Liver (tissue), 9 donors: ENCODE measurements around the gene TMC1. TPM values are rescaled to one million over a fixed set of nuclear protein-coding genes. Genes with fewer than 3 reads are reported as not detected.

Source experiments
- DNase-seq: peaks from one replicate; pipeline ENCODE4 v3.0.0-alpha.2; 2017; ENCODE audit warnings: low spot score
- H3K27ac ChIP-seq, 2 donors: one replicate each; pipeline ENCODE4 v1.7.0; 2013; ENCODE audit warnings: inconsistent platforms in 2 of 2, low read length in 2 of 2, control low read depth in 1 of 2, low read depth in 1 of 2, mild to moderate bottlenecking in 1 of 2
- H3K27me3 ChIP-seq, 4 donors: one replicate each; pipeline versions ENCODE4 v1.6.1 to v1.7.0; 2013; ENCODE audit warnings: low read length in 3 of 4, inconsistent platforms in 1 of 4, mild to moderate bottlenecking in 1 of 4, moderate library complexity in 1 of 4; ENCODE audit not compliant: control insufficient read depth in 4 of 4, insufficient read depth in 4 of 4
- H3K36me3 ChIP-seq, 4 donors: one replicate each; pipeline versions ENCODE4 v1.6.1 to v1.7.0; 2013; ENCODE audit warnings: low read length in 3 of 4, mild to moderate bottlenecking in 3 of 4, low read depth in 1 of 4, moderate library complexity in 1 of 4; ENCODE audit not compliant: control insufficient read depth in 4 of 4, insufficient read depth in 3 of 4
- H3K4me1 ChIP-seq, 4 donors: one replicate each; pipeline versions ENCODE4 v1.6.1 to v1.7.0; 2013; ENCODE audit warnings: low read length in 3 of 4, mild to moderate bottlenecking in 3 of 4, moderate library complexity in 1 of 4; ENCODE audit not compliant: control insufficient read depth in 4 of 4, insufficient read depth in 4 of 4
- H3K4me3 ChIP-seq, 3 donors: one replicate each; pipeline versions ENCODE4 v1.6.1 to v1.7.0; 2013; ENCODE audit warnings: low read length in 3 of 3, control low read depth in 1 of 3, low read depth in 1 of 3, mild to moderate bottlenecking in 1 of 3
- H3K9ac ChIP-seq, 2 donors: one replicate each; pipeline ENCODE4 v1.7.0; 2013; ENCODE audit warnings: low read length in 2 of 2, mild to moderate bottlenecking in 2 of 2, moderate library complexity in 2 of 2, control low read depth in 1 of 2, low read depth in 1 of 2
- H3K9me3 ChIP-seq, 4 donors: one replicate each; pipeline versions ENCODE4 v1.6.1 to v1.7.0; 2013; ENCODE audit warnings: low read length in 3 of 4; ENCODE audit not compliant: control insufficient read depth in 4 of 4
- ATF3 ChIP-seq: IDR thresholded peaks from 2 replicates; pipeline ENCODE4 v1.6.1; 2016; ENCODE audit warnings: antibody characterized with exemption
- EGR1 ChIP-seq, 2 donors: IDR thresholded peaks; 2 replicates each; pipeline ENCODE4 v1.6.1; 2016 to 2018; ENCODE audit warnings: antibody characterized with exemption in 2 of 2, low read depth in 2 of 2
- FOXA1 ChIP-seq: IDR thresholded peaks from 2 replicates; pipeline ENCODE4 v1.6.1; 2016; ENCODE audit warnings: antibody characterized with exemption
- FOXA2 ChIP-seq: IDR thresholded peaks from 2 replicates; pipeline ENCODE4 v1.6.1; 2016; ENCODE audit warnings: antibody characterized with exemption
- GABPA ChIP-seq, 2 donors: IDR thresholded peaks in 1 of 2; conservative IDR thresholded peaks in 1 of 2; 2 replicates each; pipeline ENCODE4 v1.6.1; 2016; ENCODE audit warnings: antibody characterized with exemption in 2 of 2, mild to moderate bottlenecking in 1 of 2, moderate library complexity in 1 of 2
- HNF4A ChIP-seq, 2 donors: conservative IDR thresholded peaks; 2 replicates each; pipeline ENCODE4 v1.6.1; 2016; ENCODE audit warnings: antibody characterized with exemption in 2 of 2, mild to moderate bottlenecking in 2 of 2
- HNF4G ChIP-seq: IDR thresholded peaks from 2 replicates; pipeline ENCODE4 v1.6.1; 2016; ENCODE audit warnings: antibody characterized with exemption
- JUND ChIP-seq, 2 donors: IDR thresholded peaks; 2 replicates each; pipeline ENCODE4 v1.6.1; 2016; ENCODE audit warnings: antibody characterized with exemption in 2 of 2
- MAX ChIP-seq: IDR thresholded peaks from 2 replicates; pipeline ENCODE4 v1.6.1; 2016; ENCODE audit warnings: antibody characterized with exemption
- NR2F2 ChIP-seq: IDR thresholded peaks from 2 replicates; pipeline ENCODE4 v1.6.1; 2016; ENCODE audit warnings: antibody characterized with exemption
- RAD21 ChIP-seq, 2 donors: IDR thresholded peaks; 2 replicates each; pipeline ENCODE4 v1.6.1; 2016; ENCODE audit warnings: antibody characterized with exemption in 2 of 2, mild to moderate bottlenecking in 2 of 2
- REST ChIP-seq: IDR thresholded peaks from 2 replicates; pipeline ENCODE4 v1.6.1; 2016; ENCODE audit warnings: antibody characterized with exemption, mild to moderate bottlenecking
- RXRA ChIP-seq, 2 donors: IDR thresholded peaks; 2 replicates each; pipeline ENCODE4 v1.6.1; 2017 to 2018; ENCODE audit warnings: antibody characterized with exemption in 2 of 2, mild to moderate bottlenecking in 1 of 2
- SP1 ChIP-seq: IDR thresholded peaks from 2 replicates; pipeline ENCODE4 v1.6.1; 2018; ENCODE audit warnings: antibody characterized with exemption, mild to moderate bottlenecking
- TAF1 ChIP-seq: conservative IDR thresholded peaks from 2 replicates; pipeline ENCODE4 v1.6.1; 2016; ENCODE audit warnings: antibody characterized with exemption, mild to moderate bottlenecking
- YY1 ChIP-seq: IDR thresholded peaks from 2 replicates; pipeline ENCODE4 v1.6.1; 2016; ENCODE audit warnings: antibody characterized with exemption, mild to moderate bottlenecking
- WGBS: extraction: QIAGEN DNeasy Blood & Tissue Kit; methylation state at CpG from one replicate; pipeline ENCODE4 v1.1.7; 2013; 5-methylcytosine and 5-hydroxymethylcytosine counted together
- polyA plus RNA-seq, 2 donors: library from polyadenylated mRNA; stranded (reverse) in 1 of 2; unstranded in 1 of 2; fragments of 200-250 nt in 1 of 2; fragments of >200 nt in 1 of 2; fragmentation: Nextera tagmentation in 1 of 2; extraction: Ambion mirVana in 1 of 2; gene quantifications; one replicate each; pipeline versions ENCODE4 v1.2.1 to v1.2.3, GENCODE V29; 2013 to 2015
- total RNA-seq, 2 donors: library from RNA; depleted of rRNA; stranded (reverse); fragments of >200 nt; gene quantifications; one replicate each; pipeline ENCODE4 v1.2.3, GENCODE V29; 2014
- TF ChIP-seq, protein P1 (sequence below): IDR thresholded peaks from 2 replicates; pipeline ENCODE4 v1.6.1; 2016; ENCODE audit warnings: antibody characterized with exemption
- TF ChIP-seq, protein P2 (sequence below): fragments of 150-350 bp; IDR thresholded peaks from 2 replicates; pipeline ENCODE4 v1.5.1; 2017; ENCODE audit warnings: improper control_type of control experiment, low read depth, low read length; ENCODE audit not compliant: missing input control
- donor health status: healthy.
- donor health status: healthy.
- donor health status: healthy.
- donor health status: healthy.
- donor health status: healthy.

Gene TMC1
- total and polyA plus RNA-seq, 4 donors = 0.09 TPM; not detected in 3

- no peak overlapping the region for H3K9ac ChIP-seq
- WGBS = 73% methylated on average over 3 of the region's 3 CpGs
- no peaks in the 10 kb centered on the region for H3K4me1 ChIP-seq
- H3K9me3 ChIP-seq = no peaks in the 10 kb centered on the region
- DNase-seq = no peak
- TF ChIP-seq RXRA (IDR thresholded peaks at IDR 0.05) = no peak
- no peak for TF ChIP-seq HNF4A (conservative IDR thresholded peaks at IDR 0.05)
- no peak for TF ChIP-seq NR2F2
- TF ChIP-seq REST = no peak
- TF ChIP-seq FOXA1 = no peak
- no peak for TF ChIP-seq EGR1 (IDR thresholded peaks at IDR 0.05; ENCODE audit: low read depth in 2 of 2)
- no peak for TF ChIP-seq SP1
- TF ChIP-seq MAX = no peak
- TF ChIP-seq ATF3 = no peak
- TF ChIP-seq, protein P1, sequence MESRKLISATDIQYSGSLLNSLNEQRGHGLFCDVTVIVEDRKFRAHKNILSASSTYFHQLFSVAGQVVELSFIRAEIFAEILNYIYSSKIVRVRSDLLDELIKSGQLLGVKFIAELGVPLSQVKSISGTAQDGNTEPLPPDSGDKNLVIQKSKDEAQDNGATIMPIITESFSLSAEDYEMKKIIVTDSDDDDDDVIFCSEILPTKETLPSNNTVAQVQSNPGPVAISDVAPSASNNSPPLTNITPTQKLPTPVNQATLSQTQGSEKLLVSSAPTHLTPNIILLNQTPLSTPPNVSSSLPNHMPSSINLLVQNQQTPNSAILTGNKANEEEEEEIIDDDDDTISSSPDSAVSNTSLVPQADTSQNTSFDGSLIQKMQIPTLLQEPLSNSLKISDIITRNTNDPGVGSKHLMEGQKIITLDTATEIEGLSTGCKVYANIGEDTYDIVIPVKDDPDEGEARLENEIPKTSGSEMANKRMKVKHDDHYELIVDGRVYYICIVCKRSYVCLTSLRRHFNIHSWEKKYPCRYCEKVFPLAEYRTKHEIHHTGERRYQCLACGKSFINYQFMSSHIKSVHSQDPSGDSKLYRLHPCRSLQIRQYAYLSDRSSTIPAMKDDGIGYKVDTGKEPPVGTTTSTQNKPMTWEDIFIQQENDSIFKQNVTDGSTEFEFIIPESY = no peak
- TF ChIP-seq GABPA (IDR thresholded peaks at IDR 0.05 in 1 of 2, conservative IDR thresholded peaks at IDR 0.05 in 1 of 2) = no peak
- TF ChIP-seq TAF1 = no peak
- TF ChIP-seq RAD21 (IDR thresholded peaks at IDR 0.05) = no peak
- TF ChIP-seq, protein P2, sequence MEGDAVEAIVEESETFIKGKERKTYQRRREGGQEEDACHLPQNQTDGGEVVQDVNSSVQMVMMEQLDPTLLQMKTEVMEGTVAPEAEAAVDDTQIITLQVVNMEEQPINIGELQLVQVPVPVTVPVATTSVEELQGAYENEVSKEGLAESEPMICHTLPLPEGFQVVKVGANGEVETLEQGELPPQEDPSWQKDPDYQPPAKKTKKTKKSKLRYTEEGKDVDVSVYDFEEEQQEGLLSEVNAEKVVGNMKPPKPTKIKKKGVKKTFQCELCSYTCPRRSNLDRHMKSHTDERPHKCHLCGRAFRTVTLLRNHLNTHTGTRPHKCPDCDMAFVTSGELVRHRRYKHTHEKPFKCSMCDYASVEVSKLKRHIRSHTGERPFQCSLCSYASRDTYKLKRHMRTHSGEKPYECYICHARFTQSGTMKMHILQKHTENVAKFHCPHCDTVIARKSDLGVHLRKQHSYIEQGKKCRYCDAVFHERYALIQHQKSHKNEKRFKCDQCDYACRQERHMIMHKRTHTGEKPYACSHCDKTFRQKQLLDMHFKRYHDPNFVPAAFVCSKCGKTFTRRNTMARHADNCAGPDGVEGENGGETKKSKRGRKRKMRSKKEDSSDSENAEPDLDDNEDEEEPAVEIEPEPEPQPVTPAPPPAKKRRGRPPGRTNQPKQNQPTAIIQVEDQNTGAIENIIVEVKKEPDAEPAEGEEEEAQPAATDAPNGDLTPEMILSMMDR = no peak
- no peak for TF ChIP-seq JUND (IDR thresholded peaks at IDR 0.05)
- TF ChIP-seq YY1 = no peak
- TF ChIP-seq HNF4G = no peak
- no peak for TF ChIP-seq FOXA2
- no peak overlapping the region for H3K27ac ChIP-seq
- H3K4me3 ChIP-seq = no peak overlapping the region
- H3K36me3 ChIP-seq = no peaks in the 10 kb centered on the region
- peaks cover 0 to 6% (median 2%) of the 10 kb centered on the region in 4 donors for H3K27me3 ChIP-seq
Measured at GRCh38 chr9:72695365-72695764, 174.0 kb downstream of the TMC1 start.
